Dendritic cell treated with granulocyte-macrophage colony-stimulating factor and Interleukin-4, amounts not matched to agents 40 ng/mL and 50 ng/mL, for 4 days (primary cell): ENCODE results near the gene CD2BP2.
"Not testable (repeated sequence)": the region's sequence is repeated elsewhere in the genome, so short reads cannot be mapped to it uniquely, and the experiment has no call there.

Experiments
- H3K27ac Mint-ChIP-seq: one replicate; pipeline ENCODE4 v1.8.0; 2022; ENCODE audit warnings: mild to moderate bottlenecking, mixed read lengths
- H3K27me3 Mint-ChIP-seq: one replicate; pipeline ENCODE4 v1.8.0; 2022; ENCODE audit warnings: mild to moderate bottlenecking, mixed read lengths
- H3K36me3 Mint-ChIP-seq: one replicate; pipeline ENCODE4 v1.8.0; 2022; ENCODE audit warnings: low read depth, mixed read lengths
- H3K4me1 Mint-ChIP-seq: one replicate; pipeline ENCODE4 v1.8.0; 2022; ENCODE audit warnings: low read depth, mixed read lengths
- H3K4me3 Mint-ChIP-seq: one replicate; pipeline ENCODE4 v1.8.0; 2022; ENCODE audit warnings: mild to moderate bottlenecking, moderate library complexity, mixed read lengths
- H3K9me3 Mint-ChIP-seq: one replicate; pipeline ENCODE4 v1.8.0; 2022; ENCODE audit warnings: mixed read lengths
- intact Hi-C: fragments of 100-400 bp; cut with micrococcal nuclease; formaldehyde crosslinking; loops from one replicate; pipeline ENCODE4 v1.15.0; 2022

Gene CD2BP2

GRCh38 chr16:30355144-30355953, at the start of gene CD2BP2:
TSS of gene CD2BP2 (minus strand) at chr16:30355308. CDS start at chr16:30354681, 627 bp downstream.
- peak within 1 kb of the TSS; percentile 95 for H3K4me3 Mint-ChIP-seq
- peaks cover 100% of the 10 kb centered on the region for H3K36me3 Mint-ChIP-seq
- no peaks in the 10 kb centered on the region for H3K27me3 Mint-ChIP-seq
- H3K27ac Mint-ChIP-seq, result peak within 1 kb of the TSS; percentile 99
- H3K9me3 Mint-ChIP-seq, result no peaks in the 10 kb centered on the region
- intact Hi-C loops, result loop anchor here (2.0 kb wide), 3 partner anchors 15 to 171 kb away; partner anchors contain the start of genes TBC1D10B and ZNF768
- peaks cover 58% of the 10 kb centered on the region for H3K4me1 Mint-ChIP-seq

GRCh38 chr16:30401768-30402425, 46.8 kb upstream of the CD2BP2 start:
- Mint-ChIP-seq H3K27ac (no peak overlapping the region), H3K4me1 (peaks cover 35% of the 10 kb centered on the region), H3K4me3 (no peak overlapping the region), H3K27me3 (peaks cover 20% of the 10 kb centered on the region), H3K36me3 (peaks cover 22% of the 10 kb centered on the region), H3K9me3 (no peaks in the 10 kb centered on the region)
- intact Hi-C loops, result no loop called here

- Mint-ChIP-seq H3K27ac (peak overlapping the region; percentile 84), H3K9me3 (no peaks in the 10 kb centered on the region), H3K27me3 (peaks cover 26% of the 10 kb centered on the region), H3K4me3 (peak overlapping the region; percentile 85), H3K36me3 (peaks cover 25% of the 10 kb centered on the region), H3K4me1 (peaks cover 47% of the 10 kb centered on the region)
- intact Hi-C loops, result no loop called here
Measured at GRCh38 chr16:30399435-30400186, 44.5 kb upstream of the CD2BP2 start.

- peaks cover 25% of the 10 kb centered on the region for H3K36me3 Mint-ChIP-seq
Measured at GRCh38 chr16:30398661-30399434, 43.7 kb upstream of the CD2BP2 start.

GRCh38 chr16:30397776-30398660, 42.9 kb upstream of the CD2BP2 start:
- Mint-ChIP-seq H3K27ac (no peak overlapping the region), H3K36me3 (peaks cover 25% of the 10 kb centered on the region), H3K9me3 (no peaks in the 10 kb centered on the region), H3K27me3 (peaks cover 31% of the 10 kb centered on the region), H3K4me1 (peaks cover 40% of the 10 kb centered on the region), H3K4me3 (no peak overlapping the region)
- intact Hi-C loops, result no loop called here

More at GRCh38 chr16:30398661-30399434, 43.7 kb upstream of the CD2BP2 start:
- intact Hi-C loops, result no loop called here
- no peak overlapping the region for H3K4me3 Mint-ChIP-seq
- no peak overlapping the region for H3K27ac Mint-ChIP-seq
- H3K9me3 Mint-ChIP-seq, result no peaks in the 10 kb centered on the region
- peaks cover 45% of the 10 kb centered on the region for H3K4me1 Mint-ChIP-seq
- peaks cover 28% of the 10 kb centered on the region for H3K27me3 Mint-ChIP-seq

GRCh38 chr16:30397056-30397455, 41.9 kb upstream of the CD2BP2 start:
- H3K4me3 Mint-ChIP-seq, result no peak overlapping the region
- H3K27ac Mint-ChIP-seq, result no peak overlapping the region
- intact Hi-C loops, result no loop called here
- no peaks in the 10 kb centered on the region for H3K9me3 Mint-ChIP-seq
- H3K4me1 Mint-ChIP-seq, result peaks cover 37% of the 10 kb centered on the region
- H3K36me3 Mint-ChIP-seq, result peaks cover 25% of the 10 kb centered on the region
- H3K27me3 Mint-ChIP-seq, result peaks cover 31% of the 10 kb centered on the region

- H3K27ac Mint-ChIP-seq, intact Hi-C loops: not testable (repeated sequence)
Measured at GRCh38 chr16:30396627-30397026, 41.5 kb upstream of the CD2BP2 start.

GRCh38 chr16:30395992-30396585, 41.0 kb upstream of the CD2BP2 start:
- Mint-ChIP-seq H3K9me3 (no peaks in the 10 kb centered on the region), H3K4me1 (peaks cover 28% of the 10 kb centered on the region)

More at GRCh38 chr16:30396627-30397026, 41.5 kb upstream of the CD2BP2 start:
- peaks cover 31% of the 10 kb centered on the region for H3K27me3 Mint-ChIP-seq
- not testable (repeated sequence) for H3K4me3 Mint-ChIP-seq, H3K9me3 Mint-ChIP-seq
- peaks cover 25% of the 10 kb centered on the region for H3K36me3 Mint-ChIP-seq
- peaks cover 34% of the 10 kb centered on the region for H3K4me1 Mint-ChIP-seq

GRCh38 chr16:30395155-30395991, 40.3 kb upstream of the CD2BP2 start, which contains the start of gene ZNF48:
TSS of gene ZNF48 (plus strand) at chr16:30395420. CDS start at chr16:30395795, 375 bp downstream.
- Mint-ChIP-seq H3K27ac (peak within 1 kb of the TSS; percentile 84), H3K4me3 (peak within 1 kb of the TSS; percentile 80)
- intact Hi-C loops, result no loop called here

More at GRCh38 chr16:30395992-30396585, 41.0 kb upstream of the CD2BP2 start:
- Mint-ChIP-seq H3K4me3 (peak overlapping the region; percentile 80), H3K27ac (peak overlapping the region; percentile 13), H3K36me3 (peaks cover 25% of the 10 kb centered on the region), H3K27me3 (peaks cover 31% of the 10 kb centered on the region)
- intact Hi-C loops, result no loop called here

GRCh38 chr16:30394592-30395154, 39.6 kb upstream of the CD2BP2 start:
- peaks cover 22% of the 10 kb centered on the region for H3K4me1 Mint-ChIP-seq

More at GRCh38 chr16:30395155-30395991, 40.3 kb upstream of the CD2BP2 start, which contains the start of gene ZNF48:
- H3K4me1 Mint-ChIP-seq, result peaks cover 28% of the 10 kb centered on the region
- peaks cover 36% of the 10 kb centered on the region for H3K27me3 Mint-ChIP-seq
- H3K36me3 Mint-ChIP-seq, result peaks cover 25% of the 10 kb centered on the region
- no peaks in the 10 kb centered on the region for H3K9me3 Mint-ChIP-seq

GRCh38 chr16:30383521-30383920, 28.4 kb upstream of the CD2BP2 start:
- Mint-ChIP-seq H3K36me3 (peaks cover 1% of the 10 kb centered on the region), H3K27me3 (peaks cover 29% of the 10 kb centered on the region), H3K9me3 (no peaks in the 10 kb centered on the region), H3K27ac (no peak overlapping the region), H3K4me1 (peaks cover 35% of the 10 kb centered on the region), H3K4me3 (no peak overlapping the region)
- intact Hi-C loops, result no loop called here

More at GRCh38 chr16:30394592-30395154, 39.6 kb upstream of the CD2BP2 start:
- H3K27ac Mint-ChIP-seq, result peak overlapping the region; percentile 84
- intact Hi-C loops, result no loop called here
- peaks cover 31% of the 10 kb centered on the region for H3K27me3 Mint-ChIP-seq
- H3K4me3 Mint-ChIP-seq, result peak overlapping the region; percentile 80
- H3K9me3 Mint-ChIP-seq, result no peaks in the 10 kb centered on the region
- H3K36me3 Mint-ChIP-seq, result peaks cover 25% of the 10 kb centered on the region
